HK-2 (cell line): ENCODE measurements around the gene LCLAT1.

Experiments used
- DNase-seq: peaks from one replicate; pipeline ENCODE4 v3.0.0-alpha.2; 2018; ENCODE audit not compliant: unreplicated experiment

The LCLAT1 gene

GRCh38 chr2:30673127-30673526, 226.1 kb downstream of the LCLAT1 start:
- DNase-seq: no peak

GRCh38 chr2:30675758-30676157, 228.7 kb downstream of the LCLAT1 start:
- no peak for DNase-seq

GRCh38 chr2:30677231-30677630, 230.2 kb downstream of the LCLAT1 start:
- no peak for DNase-seq

- no peak for DNase-seq
Measured at GRCh38 chr2:30677861-30678385, 230.9 kb downstream of the LCLAT1 start.

- no peak for DNase-seq
Measured at GRCh38 chr2:30678410-30679137, 231.5 kb downstream of the LCLAT1 start.

GRCh38 chr2:30679426-30680088, 232.5 kb downstream of the LCLAT1 start:
- DNase-seq: no peak

- no peak for DNase-seq
Measured at GRCh38 chr2:30680121-30680520, 233.1 kb downstream of the LCLAT1 start.

- DNase-seq: no peak
Measured at GRCh38 chr2:30681022-30681421, 234.0 kb downstream of the LCLAT1 start.

- no peak for DNase-seq
Measured at GRCh38 chr2:30683236-30683956, 236.3 kb downstream of the LCLAT1 start.

- no peak for DNase-seq
Measured at GRCh38 chr2:30684026-30684425, 237.0 kb downstream of the LCLAT1 start.

- no peak for DNase-seq
Measured at GRCh38 chr2:30684516-30684915, 237.5 kb downstream of the LCLAT1 start.

GRCh38 chr2:30684996-30685395, 237.9 kb downstream of the LCLAT1 start:
- no peak for DNase-seq

- DNase-seq: no peak
Measured at GRCh38 chr2:30686000-30686399, 239.0 kb downstream of the LCLAT1 start.

GRCh38 chr2:30686669-30687068, 239.6 kb downstream of the LCLAT1 start:
- no peak for DNase-seq

GRCh38 chr2:30688956-30689401, 241.9 kb downstream of the LCLAT1 start:
- no peak for DNase-seq

GRCh38 chr2:30689496-30690125, 242.6 kb downstream of the LCLAT1 start:
- no peak for DNase-seq

GRCh38 chr2:30690126-30690561, 243.1 kb downstream of the LCLAT1 start:
- DNase-seq: no peak

- no peak for DNase-seq
Measured at GRCh38 chr2:30691091-30691947, 244.3 kb downstream of the LCLAT1 start.

- DNase-seq: no peak
Measured at GRCh38 chr2:30691948-30692828, 245.1 kb downstream of the LCLAT1 start.

- no peak for DNase-seq
Measured at GRCh38 chr2:30692829-30693275, 245.8 kb downstream of the LCLAT1 start.
